ENCODE results near the gene ASH1L.
"Not testable (repeated sequence)": the region's sequence is repeated elsewhere in the genome, so short reads cannot be mapped to it uniquely, and the experiment has no call there.

ASH1L gene

GRCh38 chr1:155562581-155563376, at the start of gene ASH1L:
Gene ASH1L (minus strand): TSS chr1:155562803. CDS start chr1:155521519, 41,284 bp downstream.
- DNase-seq (ENCODE audit: low read depth), result peak; percentile 89

GRCh38 chr1:155610257-155610647, 47.6 kb upstream of the ASH1L start:
- DNase-seq (ENCODE audit: low read depth), result not testable (repeated sequence)

- peak; percentile 81 for DNase-seq (ENCODE audit: low read depth)
Measured at GRCh38 chr1:155609515-155610256, 47.1 kb upstream of the ASH1L start, which contains the start of gene MSTO1. Gene MSTO1 (plus strand): TSS chr1:155610218. CDS start chr1:155610249, 31 bp downstream.

GRCh38 chr1:155608888-155609225, 46.3 kb upstream of the ASH1L start:
- DNase-seq (ENCODE audit: low read depth), result no peak

- DNase-seq (ENCODE audit: low read depth), result no peak
Measured at GRCh38 chr1:155607708-155608107, 45.1 kb upstream of the ASH1L start.

- DNase-seq (ENCODE audit: low read depth), result not testable (repeated sequence)
Measured at GRCh38 chr1:155599828-155600572, 37.4 kb upstream of the ASH1L start.

- no peak for DNase-seq (ENCODE audit: low read depth)
Measured at GRCh38 chr1:155598842-155599331, 36.3 kb upstream of the ASH1L start.

GRCh38 chr1:155596864-155597263, 34.3 kb upstream of the ASH1L start:
- DNase-seq (ENCODE audit: low read depth), result no peak

- DNase-seq (ENCODE audit: low read depth), result not testable (repeated sequence)
Measured at GRCh38 chr1:155595877-155596474, 33.4 kb upstream of the ASH1L start.

- DNase-seq (ENCODE audit: low read depth), result no peak
Measured at GRCh38 chr1:155591770-155592169, 29.2 kb upstream of the ASH1L start.

- not testable (repeated sequence) for DNase-seq (ENCODE audit: low read depth)
Measured at GRCh38 chr1:155590516-155591247, 28.1 kb upstream of the ASH1L start.

GRCh38 chr1:155589282-155589681, 26.7 kb upstream of the ASH1L start:
- DNase-seq (ENCODE audit: low read depth), result not testable (repeated sequence)

- DNase-seq (ENCODE audit: low read depth), result not testable (repeated sequence)
Measured at GRCh38 chr1:155583846-155584245, 21.2 kb upstream of the ASH1L start.

GRCh38 chr1:155575608-155576007, 13.0 kb upstream of the ASH1L start:
- not testable (repeated sequence) for DNase-seq (ENCODE audit: low read depth)

- no peak for DNase-seq (ENCODE audit: low read depth)
Measured at GRCh38 chr1:155574077-155574476, 11.5 kb upstream of the ASH1L start.

GRCh38 chr1:155570593-155570990, 8.0 kb upstream of the ASH1L start:
- no peak for DNase-seq (ENCODE audit: low read depth)

GRCh38 chr1:155569988-155570592, 7.5 kb upstream of the ASH1L start:
- DNase-seq (ENCODE audit: low read depth), result no peak

GRCh38 chr1:155563377-155564022, 897 bp upstream of the ASH1L start:
- not testable (repeated sequence) for DNase-seq (ENCODE audit: low read depth)

- peak; percentile 31 for DNase-seq (ENCODE audit: low read depth)
Measured at GRCh38 chr1:155561779-155562580, 623 bp downstream of the ASH1L start.
